ENCODE data around the gene WNT11. TPM values are rescaled to one million over a fixed set of nuclear protein-coding genes. Genes with fewer than 3 reads are reported as not detected.
A peak's percentile ranks its signal among the peaks of the same experiment; 100 is the strongest.

Gene WNT11
- polyA plus RNA-seq = 0.08 TPM in 1 of 3 replicates, not detected in the others
- not detected for polyA plus RNA-seq (2011; ENCODE audit: low read depth)
- polyA plus RNA-seq (2011; cell fraction: cytosol; rRNA removed) = 0.06 and 0.10 TPM in 2 replicates
- polyA plus RNA-seq (2011; cell fraction: nucleus; rRNA removed) = 0.09 and 0.27 TPM in 2 replicates
- 0.06 and 0.10 TPM in 2 replicates for polyA plus RNA-seq (2012; ENCODE audit: low replicate concordance)
- polyA minus RNA-seq = not detected in 3 replicates
- polyA minus RNA-seq (2011; cell fraction: cytosol; rRNA and poly(A)+ RNA removed) = not detected
- not detected in 2 replicates for polyA minus RNA-seq (2011; cell fraction: nucleus; rRNA and poly(A)+ RNA removed)

DNA sequence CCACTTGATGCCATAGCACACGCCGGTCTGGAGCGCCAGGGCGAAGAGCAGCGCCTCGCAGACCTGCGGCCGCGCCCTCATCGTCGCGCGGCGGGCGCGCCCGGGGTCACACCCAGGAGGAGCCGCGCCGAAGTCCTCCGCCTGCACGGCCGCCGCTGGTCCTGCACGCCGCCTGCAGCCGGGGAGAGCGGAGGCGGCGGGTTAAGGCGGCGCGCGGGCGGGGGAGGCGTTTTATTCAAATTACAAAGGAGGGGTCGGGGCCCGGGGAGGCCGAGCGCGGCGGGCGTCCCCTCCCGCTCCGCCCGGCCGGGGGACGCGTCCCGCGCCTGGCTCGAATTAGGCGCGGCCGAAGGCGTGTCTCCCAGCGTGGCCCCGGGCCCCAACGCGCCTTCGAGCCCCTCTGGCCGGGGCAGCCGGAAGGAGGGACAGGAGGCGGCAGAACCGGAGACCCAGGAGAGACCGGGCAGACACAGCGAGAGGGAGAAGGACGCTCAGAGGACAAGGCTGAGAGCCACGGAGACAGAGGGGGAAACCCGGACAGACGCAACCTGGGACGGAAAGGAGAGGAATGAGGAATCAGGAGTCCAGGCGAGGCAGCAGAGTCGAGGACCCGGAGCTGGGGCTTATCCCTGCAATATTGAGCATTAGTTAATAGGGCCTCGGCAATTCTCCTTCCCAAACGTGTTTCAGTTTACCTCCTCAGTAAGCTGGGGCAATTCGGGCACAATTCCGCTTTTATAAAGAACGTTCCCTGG lies at the start of gene WNT11:
Gene WNT11 (minus strand): TSS at position 176 of the 755 bp plus-strand sequence. CDS start 95 bp downstream, at position 81.
- DNase-seq (ENCODE audit: low read depth, low spot score) = no peak
- Histone ChIP-seq H3K4me3 (ENCODE audit: control insufficient read depth in 2 of 3, extremely low read depth in 1 of 3, insufficient read depth in 2 of 3, low read depth in 1 of 3, low read length in 3 of 3) (peak within 1 kb of the TSS; percentile 20 to 69 (median 57)), H2AFZ (ENCODE audit: control insufficient read depth, low read length) (peak within 1 kb of the TSS; percentile 56), H3K79me2 (ENCODE audit: control insufficient read depth, insufficient read depth, low read length) (no peaks in the 10 kb centered on the region), H3K9me1 (ENCODE audit: control insufficient read depth, extremely low read depth, insufficient read depth, low read length) (no peaks in the 10 kb centered on the region), H3K9ac (ENCODE audit: control insufficient read depth, extremely low read depth, insufficient read depth, low read length) (no peak within 1 kb of the TSS), H3K4me2 (ENCODE audit: control insufficient read depth, extremely low read depth, insufficient read depth, low read depth, low read length) (peak within 1 kb of the TSS; percentile 94), H3K9me3 (ENCODE audit: control insufficient read depth, low read depth, low read length) (no peaks in the 10 kb centered on the region), H3K27ac (ENCODE audit: control insufficient read depth, insufficient read depth, low read length) (no peak within 1 kb of the TSS), H3K27me3 (ENCODE audit: control insufficient read depth, extremely low read depth, insufficient read depth, low read length) (peaks cover 80% of the 10 kb centered on the region), H4K20me1 (ENCODE audit: control insufficient read depth, extremely low read depth, insufficient read depth, low read length) (peaks cover 6% of the 10 kb centered on the region), H3K4me1 (ENCODE audit: control insufficient read depth, extremely low read depth, insufficient read depth, low read length) (peaks cover 19% of the 10 kb centered on the region), H3K36me3 (ENCODE audit: control insufficient read depth in 2 of 2, extremely low read depth in 1 of 2, insufficient read depth in 2 of 2, low read length in 2 of 2) (no peaks in the 10 kb centered on the region)
- no peak for FAIRE-seq
- dilution Hi-C loops (cut with MboI; ENCODE audit: extremely low pct_ligation_motif_present, low sequenced_read_pairs) = no loop called here
- TF ChIP-seq, protein P1, sequence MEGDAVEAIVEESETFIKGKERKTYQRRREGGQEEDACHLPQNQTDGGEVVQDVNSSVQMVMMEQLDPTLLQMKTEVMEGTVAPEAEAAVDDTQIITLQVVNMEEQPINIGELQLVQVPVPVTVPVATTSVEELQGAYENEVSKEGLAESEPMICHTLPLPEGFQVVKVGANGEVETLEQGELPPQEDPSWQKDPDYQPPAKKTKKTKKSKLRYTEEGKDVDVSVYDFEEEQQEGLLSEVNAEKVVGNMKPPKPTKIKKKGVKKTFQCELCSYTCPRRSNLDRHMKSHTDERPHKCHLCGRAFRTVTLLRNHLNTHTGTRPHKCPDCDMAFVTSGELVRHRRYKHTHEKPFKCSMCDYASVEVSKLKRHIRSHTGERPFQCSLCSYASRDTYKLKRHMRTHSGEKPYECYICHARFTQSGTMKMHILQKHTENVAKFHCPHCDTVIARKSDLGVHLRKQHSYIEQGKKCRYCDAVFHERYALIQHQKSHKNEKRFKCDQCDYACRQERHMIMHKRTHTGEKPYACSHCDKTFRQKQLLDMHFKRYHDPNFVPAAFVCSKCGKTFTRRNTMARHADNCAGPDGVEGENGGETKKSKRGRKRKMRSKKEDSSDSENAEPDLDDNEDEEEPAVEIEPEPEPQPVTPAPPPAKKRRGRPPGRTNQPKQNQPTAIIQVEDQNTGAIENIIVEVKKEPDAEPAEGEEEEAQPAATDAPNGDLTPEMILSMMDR (optimal IDR thresholded peaks at IDR 0.05 in 1 of 3, IDR thresholded peaks at IDR 0.05 in 1 of 3, conservative IDR thresholded peaks at IDR 0.05 in 1 of 3; ENCODE audit: extremely low read depth in 1 of 3, insufficient read depth in 2 of 3, low read length in 3 of 3) = no peak
- TF ChIP-seq EZH2 (IDR thresholded peaks at IDR 0.05; ENCODE audit: low read length) = no peak

DNA sequence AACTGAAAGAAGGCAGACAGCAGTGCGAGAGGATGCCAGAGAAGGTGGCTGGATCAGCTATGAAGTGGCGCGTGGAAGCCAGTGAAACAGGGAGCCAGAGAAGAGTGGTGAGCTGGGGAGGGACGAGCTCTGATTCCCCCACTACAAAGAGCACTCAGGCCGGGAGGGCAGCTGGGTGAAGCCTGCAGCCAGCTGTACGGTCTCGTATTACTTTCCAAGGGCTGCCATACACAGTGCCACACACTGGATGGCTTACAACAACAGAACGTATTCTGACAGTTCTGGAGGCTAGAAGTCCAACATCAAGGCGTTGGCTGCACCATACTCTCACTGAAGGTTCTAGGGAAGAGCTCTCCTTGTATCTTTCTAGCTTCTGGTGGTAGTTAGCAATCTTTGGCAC lies 47.1 kb upstream of the WNT11 start:
- Histone ChIP-seq H3K27me3 (ENCODE audit: control insufficient read depth, extremely low read depth, insufficient read depth, low read length) (peaks cover 16% of the 10 kb centered on the region), H3K9ac (ENCODE audit: control insufficient read depth, extremely low read depth, insufficient read depth, low read length) (no peak overlapping the region)
- no peak for FAIRE-seq

More for the DNA sequence above, 47.1 kb upstream of the WNT11 start:
- H3K4me3 ChIP-seq (ENCODE audit: control insufficient read depth in 2 of 3, extremely low read depth in 1 of 3, insufficient read depth in 2 of 3, low read depth in 1 of 3, low read length in 3 of 3) = no peak overlapping the region
- no peak overlapping the region for H3K27ac ChIP-seq (ENCODE audit: control insufficient read depth, insufficient read depth, low read length)
- no peak overlapping the region for H3K4me2 ChIP-seq (ENCODE audit: control insufficient read depth, extremely low read depth, insufficient read depth, low read depth, low read length)
- H3K4me1 ChIP-seq (ENCODE audit: control insufficient read depth, extremely low read depth, insufficient read depth, low read length) = no peaks in the 10 kb centered on the region
- H3K36me3 ChIP-seq (ENCODE audit: control insufficient read depth in 2 of 2, extremely low read depth in 1 of 2, insufficient read depth in 2 of 2, low read length in 2 of 2) = no peaks in the 10 kb centered on the region
- H2AFZ ChIP-seq (ENCODE audit: control insufficient read depth, low read length) = no peak overlapping the region
- TF ChIP-seq, protein P1 (optimal IDR thresholded peaks at IDR 0.05 in 1 of 3, IDR thresholded peaks at IDR 0.05 in 1 of 3, conservative IDR thresholded peaks at IDR 0.05 in 1 of 3; ENCODE audit: extremely low read depth in 1 of 3, insufficient read depth in 2 of 3, low read length in 3 of 3) = no peak
- TF ChIP-seq EZH2 (IDR thresholded peaks at IDR 0.05; ENCODE audit: low read length) = no peak
- no peaks in the 10 kb centered on the region for H3K9me1 ChIP-seq (ENCODE audit: control insufficient read depth, extremely low read depth, insufficient read depth, low read length)
- no peak for DNase-seq (ENCODE audit: low read depth, low spot score)
- no peaks in the 10 kb centered on the region for H4K20me1 ChIP-seq (ENCODE audit: control insufficient read depth, extremely low read depth, insufficient read depth, low read length)
- H3K79me2 ChIP-seq (ENCODE audit: control insufficient read depth, insufficient read depth, low read length) = no peaks in the 10 kb centered on the region
- dilution Hi-C loops (cut with MboI; ENCODE audit: extremely low pct_ligation_motif_present, low sequenced_read_pairs) = no loop called here
- H3K9me3 ChIP-seq (ENCODE audit: control insufficient read depth, low read depth, low read length) = peaks cover 3% of the 10 kb centered on the region

Measured in keratinocyte (primary cell).